ENCODE results near the gene KRTAP2-3. TPM values are rescaled to one million over a fixed set of nuclear protein-coding genes. Genes with fewer than 3 reads are reported as not detected.
A peak's percentile ranks its signal among the peaks of the same experiment; 100 is the strongest.
"Not testable (repeated sequence)": the region's sequence is repeated elsewhere in the genome, so short reads cannot be mapped to it uniquely, and the experiment has no call there.

KRTAP2-3 gene
- total RNA-seq, 1 donor from 2014 or later, result 26.7 TPM

- no peak overlapping the region for H3K4me3 ChIP-seq (ENCODE audit: low read depth, low read length)
- no peak for TF ChIP-seq CTCF (conservative IDR thresholded peaks at IDR 0.05; ENCODE audit: low read depth, low read length)
- DNase-seq (ENCODE audit: low read depth), result no peak
Observed at GRCh38 chr17:41063449-41063848, 3.5 kb upstream of the KRTAP2-3 start.

- DNase-seq (ENCODE audit: low read depth), result peak; percentile 92
- no peak for TF ChIP-seq CTCF (conservative IDR thresholded peaks at IDR 0.05; ENCODE audit: low read depth, low read length)
- H3K4me3 ChIP-seq (ENCODE audit: low read depth, low read length), result no peak overlapping the region
Observed at GRCh38 chr17:41061964-41062363, 2.0 kb upstream of the KRTAP2-3 start.

GRCh38 chr17:41059276-41060051 is 450 bp downstream of the KRTAP2-3 start:
- peak; percentile 59 for DNase-seq (ENCODE audit: low read depth)

GRCh38 chr17:41058741-41059140 is 1.2 kb downstream of the KRTAP2-3 start:
- no peak for DNase-seq (ENCODE audit: low read depth)
- TF ChIP-seq CTCF (conservative IDR thresholded peaks at IDR 0.05; ENCODE audit: low read depth, low read length), result no peak

More at GRCh38 chr17:41059276-41060051, 450 bp downstream of the KRTAP2-3 start:
- H3K4me3 ChIP-seq (ENCODE audit: low read depth, low read length), result not testable (repeated sequence)

GRCh38 chr17:41057547-41057946 is 2.4 kb downstream of the KRTAP2-3 start:
- H3K4me3 ChIP-seq (ENCODE audit: low read depth, low read length), result no peak overlapping the region
- no peak for DNase-seq (ENCODE audit: low read depth)
- no peak for TF ChIP-seq CTCF (conservative IDR thresholded peaks at IDR 0.05; ENCODE audit: low read depth, low read length)

More at GRCh38 chr17:41058741-41059140, 1.2 kb downstream of the KRTAP2-3 start:
- H3K4me3 ChIP-seq (ENCODE audit: low read depth, low read length), result no peak overlapping the region

GRCh38 chr17:41055130-41055529 is 4.8 kb downstream of the KRTAP2-3 start, which contains the start of gene KRTAP2-2:
Gene KRTAP2-2, minus strand, starts transcription at chr17:41055230. Its CDS starts 19 bp downstream, at chr17:41055211.
- DNase-seq (ENCODE audit: low read depth); H3K4me3 ChIP-seq (ENCODE audit: low read depth, low read length): not testable (repeated sequence)

- not testable (repeated sequence) for H3K4me3 ChIP-seq (ENCODE audit: low read depth, low read length); DNase-seq (ENCODE audit: low read depth)
Observed at GRCh38 chr17:41054556-41054955, 5.4 kb downstream of the KRTAP2-3 start.

- no peak for TF ChIP-seq CTCF (conservative IDR thresholded peaks at IDR 0.05; ENCODE audit: low read depth, low read length)
- no peak for DNase-seq (ENCODE audit: low read depth)
Observed at GRCh38 chr17:41054025-41054424, 5.9 kb downstream of the KRTAP2-3 start.

More at GRCh38 chr17:41054025-41054424, 5.9 kb downstream of the KRTAP2-3 start:
- no peak overlapping the region for H3K4me3 ChIP-seq (ENCODE audit: low read depth, low read length)
